Thymus (tissue), 11 donors: ENCODE data around the gene CDH13. TPM values are rescaled to one million over a fixed set of nuclear protein-coding genes. Genes with fewer than 3 reads are reported as not detected.

ENCODE experiments used
- DNase-seq, 9 donors: peaks; one replicate each; pipeline ENCODE4 v3.0.0-alpha.2; 2013; ENCODE audit warnings: low spot score in 9 of 9, low read depth in 6 of 9, missing footprints in 1 of 9
- H3K27ac ChIP-seq, 2 donors: one replicate each; pipeline ENCODE4 v1.5.1; 2013; ENCODE audit warnings: control low read depth in 1 of 2, low read depth in 1 of 2, low read length in 1 of 2, mild to moderate bottlenecking in 1 of 2, moderate library complexity in 1 of 2
- H3K27me3 ChIP-seq, 2 donors: one replicate each; pipeline ENCODE4 v1.5.1; 2013; ENCODE audit warnings: low read length in 1 of 2; ENCODE audit not compliant: control insufficient read depth in 2 of 2, insufficient read depth in 1 of 2
- H3K36me3 ChIP-seq, 2 donors: one replicate each; pipeline ENCODE4 v1.5.1; 2013; ENCODE audit warnings: low read length in 1 of 2, mild to moderate bottlenecking in 1 of 2, moderate library complexity in 1 of 2; ENCODE audit not compliant: control insufficient read depth in 2 of 2, insufficient read depth in 2 of 2
- H3K4me1 ChIP-seq, 2 donors: one replicate each; pipeline ENCODE4 v1.5.1; 2013; ENCODE audit warnings: low read length in 2 of 2; ENCODE audit not compliant: control insufficient read depth in 2 of 2, insufficient read depth in 2 of 2
- H3K4me3 ChIP-seq, 2 donors: one replicate each; pipeline ENCODE4 v1.5.1; 2013; ENCODE audit warnings: low read length in 2 of 2, control low read depth in 1 of 2, mild to moderate bottlenecking in 1 of 2
- H3K9me3 ChIP-seq, 2 donors: one replicate each; pipeline ENCODE4 v1.5.1; 2013; ENCODE audit warnings: low read length in 1 of 2, mild to moderate bottlenecking in 1 of 2; ENCODE audit not compliant: control insufficient read depth in 2 of 2, insufficient read depth in 1 of 2
- WGBS: extraction: QIAGEN DNeasy Blood & Tissue Kit; methylation state at CpG from one replicate; pipeline ENCODE4 v1.1.7; 2013; 5-methylcytosine and 5-hydroxymethylcytosine counted together
- polyA plus RNA-seq: library from polyadenylated mRNA; stranded (reverse); fragments of 200-250 nt; gene quantifications from one replicate; pipeline ENCODE4 v1.2.3, GENCODE V29; 2013
- total RNA-seq: library from RNA; stranded (reverse); fragments of 120-200 nt; gene quantifications from one replicate; pipeline ENCODE4 v1.2.4, GENCODE V29; 2013
- donor health status: healthy.

Gene CDH13
- total and polyA plus RNA-seq, 2 donors = 1.5 to 3.7 TPM

- Histone ChIP-seq H3K9me3 (no peaks in the 10 kb centered on the region), H3K4me1 (no peaks in the 10 kb centered on the region), H3K27me3 (no peaks in the 10 kb centered on the region), H3K27ac (no peak overlapping the region), H3K36me3 (no peaks in the 10 kb centered on the region), H3K4me3 (no peak overlapping the region)
- no peak for DNase-seq
These were observed 547.9 kb downstream of the CDH13 start for GRCh38 chr16:83174671-83175070.

DNA sequence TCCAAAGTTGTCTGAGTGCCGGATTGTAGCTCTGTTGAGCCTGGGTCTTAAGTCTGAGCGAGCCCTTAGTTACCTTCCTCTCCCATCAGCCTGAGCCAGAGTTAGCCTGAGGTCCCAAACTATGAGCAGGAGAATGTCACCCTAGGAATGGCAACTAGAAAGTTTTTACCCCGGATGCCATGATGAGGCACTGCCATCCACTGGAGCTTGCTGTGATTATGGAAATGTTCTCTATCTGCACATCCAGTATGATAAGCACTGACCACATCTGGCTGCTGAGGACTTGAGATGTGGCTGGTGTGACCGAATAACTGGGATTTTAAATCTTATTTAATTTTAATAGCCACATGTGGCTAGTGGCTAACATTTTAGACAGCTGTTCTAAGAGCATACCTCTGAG, 550.0 kb downstream of the CDH13 start:
- Histone ChIP-seq H3K4me3 (no peak overlapping the region), H3K4me1 (no peaks in the 10 kb centered on the region), H3K36me3 (no peaks in the 10 kb centered on the region), H3K27me3 (no peaks in the 10 kb centered on the region), H3K27ac (no peak overlapping the region), H3K9me3 (no peaks in the 10 kb centered on the region)
- WGBS = 96% methylated on average over 4 of the region's 4 CpGs
- no peak for DNase-seq

DNA sequence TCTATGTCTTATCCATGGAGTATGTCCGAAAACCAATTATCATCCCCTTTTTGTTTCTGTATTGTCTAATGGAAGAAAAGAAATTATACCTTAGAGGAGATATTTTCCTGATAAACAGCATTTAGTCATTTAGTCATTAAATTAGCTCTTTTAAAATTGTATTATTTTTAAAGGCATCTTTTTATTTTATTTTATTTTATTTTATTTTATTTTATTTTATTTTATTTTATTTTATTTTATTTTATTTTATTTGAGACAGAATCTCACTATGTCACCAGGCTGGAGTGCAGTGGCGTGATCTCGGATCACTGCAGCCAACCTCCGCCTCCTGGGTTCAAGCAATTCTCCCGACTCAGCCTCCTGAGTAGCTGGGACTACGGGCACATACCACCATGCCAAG, 559.1 kb downstream of the CDH13 start:
- no peaks in the 10 kb centered on the region for H3K27me3 ChIP-seq
- no peak overlapping the region for H3K4me3 ChIP-seq
- no peak for DNase-seq
- H3K36me3 ChIP-seq = no peaks in the 10 kb centered on the region
- H3K9me3 ChIP-seq = no peaks in the 10 kb centered on the region
- no peak overlapping the region for H3K27ac ChIP-seq
- 96% methylated on average over 6 of the region's 6 CpGs for WGBS
- no peaks in the 10 kb centered on the region for H3K4me1 ChIP-seq

GRCh38 chr16:83187405-83187804, 560.6 kb downstream of the CDH13 start:
- no peak for DNase-seq
- Histone ChIP-seq H3K4me1 (no peaks in the 10 kb centered on the region), H3K27ac (no peak overlapping the region), H3K27me3 (no peaks in the 10 kb centered on the region), H3K9me3 (no peaks in the 10 kb centered on the region), H3K4me3 (no peak overlapping the region), H3K36me3 (no peaks in the 10 kb centered on the region)
- 84% methylated on average over 3 of the region's 3 CpGs for WGBS

- no peak overlapping the region for H3K4me3 ChIP-seq
- no peaks in the 10 kb centered on the region for H3K9me3 ChIP-seq
- H3K36me3 ChIP-seq = no peaks in the 10 kb centered on the region
- H3K27me3 ChIP-seq = no peaks in the 10 kb centered on the region
- 84% methylated on average over 3 of the region's 3 CpGs for WGBS
- H3K4me1 ChIP-seq = no peaks in the 10 kb centered on the region
- DNase-seq = no peak
- no peak overlapping the region for H3K27ac ChIP-seq
These were observed 570.0 kb downstream of the CDH13 start for GRCh38 chr16:83196796-83197195.

DNA sequence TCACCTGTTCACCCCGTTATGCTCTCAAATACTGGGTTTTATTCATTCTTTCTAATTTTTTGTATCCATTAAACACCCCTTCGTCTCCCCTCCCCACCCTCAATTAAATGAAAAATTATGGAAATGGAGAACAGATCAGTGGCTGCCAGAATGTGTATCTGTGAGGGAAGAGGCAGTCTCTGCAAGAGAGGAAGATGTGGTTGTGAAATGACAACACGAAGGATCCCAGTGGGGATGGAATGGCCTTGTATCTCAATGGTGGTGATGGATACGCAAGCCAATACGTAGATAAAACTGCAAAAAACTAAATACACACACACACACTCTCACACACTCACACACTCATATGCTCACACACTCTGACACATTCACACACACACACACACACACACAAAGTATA, 570.7 kb downstream of the CDH13 start:
- 91% methylated on average over 5 of the region's 5 CpGs for WGBS
- Histone ChIP-seq H3K9me3 (no peaks in the 10 kb centered on the region), H3K4me3 (no peak overlapping the region), H3K4me1 (no peaks in the 10 kb centered on the region), H3K27ac (no peak overlapping the region), H3K27me3 (no peaks in the 10 kb centered on the region), H3K36me3 (no peaks in the 10 kb centered on the region)
- no peak for DNase-seq

DNA sequence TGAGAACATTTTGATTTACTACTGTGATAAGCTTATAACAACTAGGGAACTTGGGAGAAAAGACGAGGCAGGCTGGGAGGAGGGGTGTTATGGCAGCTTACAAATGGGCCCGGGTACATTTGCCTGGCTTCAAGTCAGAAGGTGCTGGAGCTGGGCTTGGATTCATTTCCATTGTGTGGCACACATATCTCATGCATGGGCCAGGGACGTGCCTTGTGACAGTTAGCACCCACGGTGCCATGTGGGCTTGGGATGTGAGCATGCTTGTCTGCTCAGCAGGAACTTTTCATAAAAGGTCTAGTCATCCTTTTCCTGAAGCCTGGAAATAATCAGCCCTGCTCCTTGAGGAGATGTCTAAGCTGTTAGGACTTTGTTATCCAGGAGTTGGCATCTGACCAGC, 572.2 kb downstream of the CDH13 start:
- H3K27me3 ChIP-seq = no peaks in the 10 kb centered on the region
- H3K9me3 ChIP-seq = no peaks in the 10 kb centered on the region
- H3K4me3 ChIP-seq = no peak overlapping the region
- H3K4me1 ChIP-seq = no peaks in the 10 kb centered on the region
- no peak for DNase-seq
- no peaks in the 10 kb centered on the region for H3K36me3 ChIP-seq
- no peak overlapping the region for H3K27ac ChIP-seq
- 83% methylated on average over 4 of the region's 4 CpGs for WGBS

DNA sequence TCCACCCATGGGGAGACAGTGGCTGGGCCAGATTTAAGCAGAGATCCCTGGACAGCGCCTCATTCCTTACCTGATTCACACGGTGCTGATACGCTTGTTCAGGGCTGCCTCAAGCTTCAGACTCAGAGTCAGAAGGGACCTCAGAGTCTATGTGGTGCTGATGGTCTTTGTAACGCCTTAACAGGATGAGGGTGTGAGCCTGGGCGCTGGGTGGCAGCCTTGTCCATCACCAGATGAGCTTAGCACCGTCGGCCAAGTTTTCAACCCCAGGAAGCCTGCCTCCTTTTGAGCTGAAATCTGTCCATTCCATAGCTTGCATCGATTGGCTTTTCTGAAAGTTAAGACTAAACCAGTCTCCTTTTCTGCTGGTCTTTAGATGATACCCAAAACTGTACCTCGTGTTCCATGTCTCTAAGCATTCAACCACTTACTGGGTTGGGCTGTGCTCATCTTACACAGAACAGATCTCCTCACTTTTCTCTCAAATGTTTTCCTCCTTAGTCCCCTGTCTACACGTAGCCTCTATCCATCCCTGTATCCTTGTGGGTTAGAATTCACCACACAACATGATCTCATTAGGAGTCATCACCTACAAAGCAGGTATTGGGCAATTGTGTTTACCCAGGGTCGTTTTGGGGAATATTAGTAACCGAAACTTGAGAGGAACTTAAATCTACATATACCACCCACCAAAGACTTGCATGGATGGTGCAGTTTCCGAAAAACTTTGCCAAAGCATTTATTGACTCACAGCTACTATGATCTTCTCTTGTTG, 573.4 kb downstream of the CDH13 start:
- Histone ChIP-seq H3K9me3 (no peaks in the 10 kb centered on the region), H3K4me1 (no peaks in the 10 kb centered on the region), H3K27me3 (no peaks in the 10 kb centered on the region), H3K36me3 (no peaks in the 10 kb centered on the region), H3K4me3 (no peak overlapping the region), H3K27ac (no peak overlapping the region)
- no peak for DNase-seq
- 80% methylated on average over 13 of the region's 13 CpGs for WGBS

DNA sequence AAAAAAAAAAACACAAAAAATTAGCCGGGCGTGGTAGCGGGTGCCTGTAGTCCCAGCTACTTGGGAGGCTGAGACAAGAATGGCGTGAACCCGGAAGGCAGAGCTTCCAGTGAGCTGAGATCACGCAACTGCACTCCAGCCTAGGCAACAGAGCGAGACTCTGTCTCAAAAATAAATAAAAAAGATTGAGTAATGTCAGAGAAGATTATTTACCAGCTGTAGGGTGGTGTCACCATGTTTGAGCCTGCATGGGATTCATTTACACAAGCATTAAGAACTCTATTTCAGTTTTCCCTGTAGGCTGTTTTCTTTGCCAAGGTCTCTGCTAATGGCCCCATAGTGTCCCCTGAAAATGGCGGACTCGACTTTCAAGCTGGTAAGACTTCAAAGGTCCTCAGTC, 575.0 kb downstream of the CDH13 start:
- H3K9me3 ChIP-seq = no peaks in the 10 kb centered on the region
- WGBS = 97% methylated on average over 9 of the region's 9 CpGs
- H3K4me3 ChIP-seq = no peak overlapping the region
- no peaks in the 10 kb centered on the region for H3K27me3 ChIP-seq
- H3K36me3 ChIP-seq = no peaks in the 10 kb centered on the region
- H3K4me1 ChIP-seq = no peaks in the 10 kb centered on the region
- no peak for DNase-seq
- no peak overlapping the region for H3K27ac ChIP-seq
